H1 (cell line): ENCODE results near the gene PTPN7. TPM values are rescaled to one million over a fixed set of nuclear protein-coding genes. Genes with fewer than 3 reads are reported as not detected.

Experiments used
- CTCF ChIA-PET: fragments of 300-600 bp; sonication (Branson Sonifier 250); formaldehyde crosslinking; loops from one replicate; lab custom pipeline; 2021; ENCODE audit not compliant: partially characterized antibody; lab: Charles Lee
- POLR2A ChIA-PET: fragments of 300-600 bp; sonication (Branson Sonifier 250); formaldehyde crosslinking; loops from one replicate; lab custom pipeline; 2021; ENCODE audit warnings: inconsistent platforms; ENCODE audit not compliant: partially characterized antibody; lab: Charles Lee
- DNase-seq, 2 experiments: peaks; one replicate each; pipeline versions ENCODE4 v3.0.0 to v3.0.0-alpha.2; 2010 to 2022; ENCODE audit warnings: low spot score in 2 of 2, low read depth in 1 of 2, mixed read lengths in 1 of 2
- FAIRE-seq: peaks from 2 replicates; lab custom pipeline; 2011; peaks lifted over from hg19 to GRCh38; lab: Jason Lieb, UNC
- H2AFZ ChIP-seq: 2 replicates; pipeline ENCODE4 v1.8.1; 2012; ENCODE audit warnings: low read length, inconsistent platforms
- H2AK5ac ChIP-seq: 2 replicates; pipeline ENCODE4 v1.6.1; 2013; ENCODE audit warnings: low read depth, low read length
- H2BK120ac ChIP-seq: replicated peaks from 2 replicates; pipeline ENCODE3; 2013; ENCODE audit warnings: low read depth, low read length, inconsistent platforms
- H2BK12ac ChIP-seq: 2 replicates; pipeline ENCODE4 v1.6.1; 2013; ENCODE audit warnings: low read depth, low read length
- H2BK15ac ChIP-seq: 2 replicates; pipeline ENCODE4 v1.6.1; 2013; ENCODE audit warnings: low read length
- H2BK20ac ChIP-seq: 2 replicates; pipeline ENCODE4 v1.6.1; 2013; ENCODE audit warnings: low read length
- H2BK5ac ChIP-seq: 2 replicates; pipeline ENCODE4 v1.6.1; 2013; ENCODE audit warnings: low read depth, low read length
- H3K14ac ChIP-seq: 2 replicates; pipeline ENCODE4 v1.6.1; 2013; ENCODE audit warnings: inconsistent platforms; ENCODE audit not compliant: insufficient read length
- H3K18ac ChIP-seq: 2 replicates; pipeline ENCODE4 v1.6.1; 2013; ENCODE audit warnings: low read length; ENCODE audit errors: extremely low read depth
- H3K23ac ChIP-seq: 2 replicates; pipeline ENCODE4 v1.6.1; 2013; ENCODE audit warnings: inconsistent platforms; ENCODE audit not compliant: insufficient read length
- H3K23me2 ChIP-seq: 2 replicates; pipeline ENCODE4 v1.6.1; 2013; ENCODE audit warnings: low read depth, low read length
- H3K27ac ChIP-seq: 2 replicates; pipeline ENCODE4 v1.6.1; 2011; ENCODE audit warnings: low read depth, low read length, inconsistent platforms
- H3K27me3 ChIP-seq, 4 experiments: replicated peaks in 1 of 4; 1 replicate in 1 of 4; 2 replicates in 3 of 4; pipeline versions ENCODE4 v1.6.1 to v1.8.1; 2011 to 2013; ENCODE audit warnings: low read length in 3 of 4, mild to moderate bottlenecking in 3 of 4, inconsistent platforms in 2 of 4, mixed read lengths in 2 of 4, moderate library complexity in 1 of 4; ENCODE audit not compliant: control insufficient read depth in 3 of 4, insufficient read depth in 3 of 4; ENCODE audit errors: extremely low read depth in 1 of 4
- H3K36me3 ChIP-seq, 4 experiments: 2 replicates each; pipeline versions ENCODE4 v1.6.1 to v1.8.1; 2011 to 2013; ENCODE audit warnings: mild to moderate bottlenecking in 4 of 4, low read length in 3 of 4, moderate library complexity in 2 of 4, control low read depth in 1 of 4, inconsistent platforms in 1 of 4; ENCODE audit not compliant: insufficient read depth in 4 of 4, control insufficient read depth in 2 of 4
- H3K4ac ChIP-seq: replicated peaks from 2 replicates; pipeline ENCODE3; 2013; ENCODE audit warnings: low read length, low read depth, mixed read lengths, inconsistent platforms; ENCODE audit not compliant: insufficient read length
- H3K4me1 ChIP-seq, 4 experiments: replicated peaks in 1 of 4; 1 replicate in 1 of 4; 2 replicates in 3 of 4; pipeline versions ENCODE4 v1.6.1 to v1.8.1; 2011 to 2013; ENCODE audit warnings: low read length in 3 of 4, inconsistent platforms in 2 of 4, mixed read lengths in 1 of 4; ENCODE audit not compliant: insufficient read depth in 4 of 4, control insufficient read depth in 3 of 4
- H3K4me2 ChIP-seq, 2 experiments: 2 replicates each; pipeline versions ENCODE4 v1.6.1 to v1.8.1; 2011 to 2013; ENCODE audit warnings: low read depth in 2 of 2, low read length in 2 of 2, control low read depth in 1 of 2, inconsistent platforms in 1 of 2, mild to moderate bottlenecking in 1 of 2; ENCODE audit not compliant: insufficient read depth in 1 of 2
- H3K4me3 ChIP-seq, 4 experiments: fragments of 200-600, 300-600 bp in 1 of 4; sonication (generic), shearing (Covaris generic), sonication (Bioruptor Twin) in 1 of 4; 2 replicates each; pipeline versions ENCODE4 v1.5.1 to v1.8.1; 2011 to 2016; ENCODE audit warnings: low read length in 4 of 4, low read depth in 3 of 4, control low read depth in 2 of 4, inconsistent platforms in 2 of 4, mild to moderate bottlenecking in 2 of 4, mixed read lengths in 1 of 4, moderate library complexity in 1 of 4; ENCODE audit not compliant: insufficient read depth in 2 of 4; ENCODE audit errors: extremely low read depth in 1 of 4
- H3K56ac ChIP-seq: replicated peaks from 2 replicates; pipeline ENCODE3; 2013; ENCODE audit warnings: low read depth, mild to moderate bottlenecking, mixed read lengths, low read length, inconsistent platforms; ENCODE audit not compliant: insufficient read length
- H3K79me1 ChIP-seq: 2 replicates; pipeline ENCODE4 v1.6.1; 2013; ENCODE audit warnings: low read depth, low read length, control low read depth
- H3K79me2 ChIP-seq, 2 experiments: 2 replicates each; pipeline versions ENCODE4 v1.6.1 to v1.8.1; 2012 to 2013; ENCODE audit warnings: low read length in 2 of 2, mild to moderate bottlenecking in 2 of 2, inconsistent platforms in 1 of 2; ENCODE audit not compliant: insufficient read depth in 2 of 2, control insufficient read depth in 1 of 2
- H3K9ac ChIP-seq, 4 experiments: replicated peaks in 1 of 4; 1 replicate in 1 of 4; 2 replicates in 3 of 4; pipeline versions ENCODE4 v1.6.1 to v1.8.1; 2011 to 2013; ENCODE audit warnings: low read depth in 3 of 4, low read length in 3 of 4, control low read depth in 2 of 4, mild to moderate bottlenecking in 2 of 4, moderate library complexity in 2 of 4, inconsistent platforms in 1 of 4; ENCODE audit errors: extremely low read depth in 1 of 4
- H3K9me3 ChIP-seq, 2 experiments: 2 replicates each; pipeline versions ENCODE4 v1.6.1 to v1.8.1; 2012 to 2013; ENCODE audit warnings: mild to moderate bottlenecking in 2 of 2, moderate library complexity in 2 of 2, control low read depth in 1 of 2, inconsistent platforms in 1 of 2, low read depth in 1 of 2, low read length in 1 of 2, mixed read lengths in 1 of 2; ENCODE audit not compliant: insufficient read depth in 2 of 2
- H4K20me1 ChIP-seq, 2 experiments: replicated peaks in 1 of 2; 2 replicates each; pipeline versions ENCODE3 to v1.8.1; 2011 to 2013; ENCODE audit warnings: inconsistent platforms in 2 of 2, low read length in 2 of 2, mild to moderate bottlenecking in 1 of 2; ENCODE audit not compliant: insufficient read depth in 2 of 2, control insufficient read depth in 1 of 2
- H4K5ac ChIP-seq: 2 replicates; pipeline ENCODE4 v1.6.1; 2013; ENCODE audit warnings: low read length, low read depth, mixed read lengths, inconsistent platforms; ENCODE audit not compliant: insufficient read length
- H4K8ac ChIP-seq: 2 replicates; pipeline ENCODE4 v1.8.0; 2013; ENCODE audit warnings: mild to moderate bottlenecking, moderate library complexity, low read length, inconsistent platforms; ENCODE audit not compliant: insufficient read depth; ENCODE audit errors: extremely low read depth
- H4K91ac ChIP-seq: replicated peaks from 2 replicates; pipeline ENCODE3; 2013; ENCODE audit warnings: low read length, mixed read lengths, inconsistent platforms; ENCODE audit not compliant: insufficient read length
- ATF2 ChIP-seq: IDR thresholded peaks from 2 replicates; pipeline ENCODE4 v1.6.1; 2012; ENCODE audit warnings: low read length, inconsistent platforms
- CTCF ChIP-seq, 3 experiments: IDR thresholded peaks; 1 replicate in 2 of 3; 2 replicates in 1 of 3; pipeline versions ENCODE4 v1.5.1 to v1.6.1; 2011; ENCODE audit warnings: low read length in 3 of 3, mild to moderate bottlenecking in 3 of 3, inconsistent platforms in 2 of 3, low read depth in 1 of 3, moderate library complexity in 1 of 3; ENCODE audit not compliant: insufficient read depth in 1 of 3; ENCODE audit errors: control extremely low read depth in 1 of 3
- KDM4A ChIP-seq: IDR thresholded peaks from one replicate; pipeline ENCODE4 v1.7.1; 2012; ENCODE audit warnings: low read depth, mild to moderate bottlenecking, moderate library complexity, low read length, inconsistent platforms; ENCODE audit not compliant: severe bottlenecking
- RFX5 ChIP-seq: IDR thresholded peaks from 2 replicates; pipeline ENCODE4 v1.6.1; 2011; ENCODE audit warnings: low read depth, low read length, improper control_type of control experiment, borderline replicate concordance
- RNF2 ChIP-seq: fragments of 200-900, 300-1000 bp; sonication (generic); IDR thresholded peaks from 2 replicates; pipeline ENCODE4 v1.7.1; 2016; ENCODE audit warnings: borderline replicate concordance, low read depth, mild to moderate bottlenecking, antibody characterized with exemption, low read length; ENCODE audit not compliant: poor library complexity, severe bottlenecking; ENCODE audit errors: missing control alignments
- SP1 ChIP-seq: IDR thresholded peaks from 2 replicates; pipeline ENCODE4 v1.6.1; 2011; ENCODE audit warnings: low read depth, low read length
- WGBS, 2 experiments: shearing (Covaris generic) in 1 of 2; methylation state at CpG; one replicate each; pipeline versions ENCODE4 v1.1.6 to v1.1.7; 2013 to 2015; ENCODE audit warnings: low lambda C conversion rate in 2 of 2, mixed read lengths in 2 of 2, inconsistent platforms in 1 of 2, low coverage in 1 of 2, missing lambda C conversion rate in 1 of 2; ENCODE audit not compliant: insufficient replicate concordance in 2 of 2, insufficient coverage in 1 of 2, insufficient read length in 1 of 2; ENCODE audit errors: extremely low coverage in 1 of 2, missing lambda C conversion rate in 1 of 2; 5-methylcytosine and 5-hydroxymethylcytosine counted together
- polyA plus RNA-seq, 7 experiments: library from polyadenylated mRNA; depleted of rRNA in 3 of 7; stranded (reverse) in 5 of 7; unstranded in 2 of 7; fragments of >200 nt in 5 of 7; fragments of 200-250 nt in 2 of 7; gene quantifications; 1 replicate in 5 of 7; 2 replicates in 1 of 7; 4 replicates in 1 of 7; pipeline versions ENCODE4 v1.2.1 to v1.2.3, GENCODE V29; 2011 to 2013; ENCODE audit warnings: missing spikeins in 2 of 7, mixed read lengths in 2 of 7
- total RNA-seq: library from RNA; stranded (reverse); fragmentation: NEBNext Ultra II Directional; extraction: Animal tissue kit (Norgen Biotek cat#: 25700); gene quantifications from 2 replicates; pipeline ENCODE4 v1.2.1, GENCODE V29; 2021

The PTPN7 gene
- total and polyA plus RNA-seq, 2 of the 8 experiments (the other 6 are each of a cell fraction or from before 2014, with no cell fraction given), result 0.20 TPM; not detected in 1

GRCh38 chr1:202165267-202165941 is 5.0 kb upstream of the PTPN7 start:
- H4K20me1 ChIP-seq, result no peaks in the 10 kb centered on the region
- no peak overlapping the region for H2BK5ac ChIP-seq
- WGBS, 2 experiments, result 83% methylated on average over 20 of the region's 20 CpGs; no CpG with 5 or more reads in 1 of the 2 experiments
- H3K9ac ChIP-seq, result no peak overlapping the region
- DNase-seq, result no peak
- H3K23me2 ChIP-seq, result no peaks in the 10 kb centered on the region
- no peak overlapping the region for H3K56ac ChIP-seq
- no peak overlapping the region for H3K23ac ChIP-seq
- H2AFZ ChIP-seq, result no peak overlapping the region; the same call in 1 of the 2 replicates
- H2BK12ac ChIP-seq, result no peak overlapping the region
- no peak overlapping the region for H3K4ac ChIP-seq
- H3K14ac ChIP-seq, result no peak overlapping the region
- H2BK20ac ChIP-seq, result no peak overlapping the region
- POLR2A ChIA-PET, result interaction anchor here (1.3 to 2.1 kb wide), 3 partner anchors 11 to 18 kb away, joined by 3 to 6 read pairs (median 5); no protein-coding TSS in a partner anchor
- no peak for FAIRE-seq
- H3K27me3 ChIP-seq, result no peaks in the 10 kb centered on the region
- H2BK15ac ChIP-seq, result no peak overlapping the region
- no peak overlapping the region for H3K27ac ChIP-seq
- no peak overlapping the region for H4K91ac ChIP-seq
- no peak overlapping the region for H3K4me2 ChIP-seq
- no peaks in the 10 kb centered on the region for H3K9me3 ChIP-seq
- no peak overlapping the region for H3K18ac ChIP-seq
- no peak overlapping the region for H2BK120ac ChIP-seq
- no peak overlapping the region for H3K4me3 ChIP-seq
- H3K4me1 ChIP-seq, result peaks cover 1 to 20% (median 9%) of the 10 kb centered on the region in 4 experiments
- no peaks in the 10 kb centered on the region for H3K79me2 ChIP-seq
- no peaks in the 10 kb centered on the region for H3K36me3 ChIP-seq
- no peaks in the 10 kb centered on the region for H3K79me1 ChIP-seq
- H2AK5ac ChIP-seq, result no peak overlapping the region
- no peak overlapping the region for H4K5ac ChIP-seq
- H4K8ac ChIP-seq, result no peak overlapping the region
- CTCF ChIA-PET, result interaction anchor here (0.6 to 10.1 kb wide), 6 partner anchors 10 to 488 kb away, joined by 3 to 77 read pairs (median 8); no protein-coding TSS in a partner anchor
- TF ChIP-seq SP1, result no peak
- no peak for TF ChIP-seq KDM4A
- no peak for TF ChIP-seq ATF2
- no peak for TF ChIP-seq RNF2
- TF ChIP-seq RFX5, result no peak
- no peak for TF ChIP-seq CTCF (IDR thresholded peaks at IDR 0.05; ENCODE audit: control extremely low read depth in 1 of 3, insufficient read depth in 1 of 3, low read depth in 1 of 3, low read length in 3 of 3)
